Measurements from ENCODE around the gene RGS6.

DNA sequence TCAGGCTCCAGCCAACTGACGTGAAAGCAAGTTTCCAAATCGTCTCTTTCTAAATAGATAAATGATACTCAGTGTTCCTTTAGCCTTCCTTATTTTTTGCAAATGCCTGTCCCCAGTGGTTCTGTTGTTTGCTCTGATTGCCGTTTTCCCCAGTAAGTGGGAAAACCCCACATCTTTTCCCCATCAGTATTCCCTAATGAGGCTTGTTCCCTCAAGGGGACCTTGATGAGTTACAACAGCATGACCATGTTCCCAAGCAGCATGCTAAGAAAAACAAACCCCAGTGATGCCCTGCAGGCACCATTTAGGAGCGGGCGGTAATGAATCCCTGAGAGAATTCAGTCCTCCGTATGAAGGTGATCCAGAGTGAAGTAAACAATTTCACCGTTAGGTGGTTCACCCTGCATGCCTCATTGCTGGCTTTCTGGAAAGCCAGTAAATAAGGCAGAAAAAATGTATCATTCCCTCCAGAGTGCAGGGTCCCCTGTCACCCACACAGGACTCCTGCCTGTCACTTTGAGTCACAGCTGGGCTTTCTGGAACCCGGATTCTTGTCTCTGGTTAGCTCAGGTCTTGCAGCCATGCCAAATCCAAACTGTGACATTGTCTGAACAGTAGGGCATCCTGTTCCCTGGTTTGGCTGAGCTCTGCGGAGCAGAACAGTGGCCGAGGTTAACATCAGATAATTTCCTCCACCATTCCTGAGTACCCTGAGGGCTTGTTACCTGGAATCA lies 222.6 kb downstream of the RGS6 start:
- TF ChIP-seq POLR2AphosphoS5 (IDR thresholded peaks at IDR 0.05; ENCODE audit: low read depth, low read length) (no peak), POLR2A (IDR thresholded peaks at IDR 0.05; ENCODE audit: low read depth, low read length) (no peak)
